NCI-H2029 treated with DMSO at 0.1 percent for 48 hours (cell line): ENCODE data around the gene CACYBP.
"Not testable (repeated sequence)": the region's sequence is repeated elsewhere in the genome, so short reads cannot be mapped to it uniquely, and the experiment has no call there.

ENCODE experiments used
- DNase-seq: peaks from one replicate; lab custom pipeline; 2025; lab: John Stamatoyannopoulos, UW

Gene CACYBP

GRCh38 chr1:175009532-175009931, 9.8 kb downstream of the CACYBP start:
- DNase-seq: no peak

GRCh38 chr1:175013445-175013844, 13.7 kb downstream of the CACYBP start:
- no peak for DNase-seq

- no peak for DNase-seq
Measured at GRCh38 chr1:175015243-175015642, 15.5 kb downstream of the CACYBP start.

DNA sequence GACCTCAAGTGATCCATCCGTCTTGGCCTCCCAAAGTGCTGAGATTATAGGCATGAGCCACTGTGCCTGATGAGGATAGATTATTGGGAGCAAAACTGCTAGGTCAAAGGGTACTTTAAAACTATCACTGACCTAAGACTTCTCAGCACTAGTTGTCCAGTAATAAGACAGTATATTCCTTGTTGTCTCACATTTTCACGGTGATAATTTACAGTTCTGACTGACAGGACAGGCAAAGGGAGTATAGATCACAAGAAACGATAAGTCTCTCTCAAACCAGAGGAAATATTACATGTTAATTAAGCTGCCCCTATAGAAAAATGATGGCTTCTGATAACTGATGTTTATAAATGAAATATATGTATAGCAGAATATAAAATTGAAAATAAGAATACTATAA, 19.8 kb downstream of the CACYBP start:
- no peak for DNase-seq

- peak; percentile 76 for DNase-seq
Measured at GRCh38 chr1:175023043-175023921, 23.5 kb downstream of the CACYBP start, which contains the start of gene MRPS14. Gene MRPS14 (minus strand): TSS chr1:175023425. CDS start chr1:175023408, 17 bp downstream.

DNA sequence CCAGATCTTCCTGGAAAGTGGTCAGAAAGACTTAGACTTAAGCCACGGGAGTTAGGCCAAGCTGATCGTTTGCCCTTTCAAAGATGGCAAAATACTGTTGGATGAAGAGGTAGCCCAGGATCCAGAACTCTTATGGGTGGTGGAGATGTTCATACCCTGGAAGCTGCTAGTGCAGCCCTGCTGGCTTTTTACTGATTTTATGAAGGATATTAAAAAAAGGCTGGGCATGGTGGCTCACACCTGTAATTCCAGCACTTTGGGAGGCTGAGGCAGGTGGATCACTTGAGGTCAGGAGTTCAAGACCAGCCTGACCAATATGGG, 24.1 kb downstream of the CACYBP start:
- not testable (repeated sequence) for DNase-seq

DNA sequence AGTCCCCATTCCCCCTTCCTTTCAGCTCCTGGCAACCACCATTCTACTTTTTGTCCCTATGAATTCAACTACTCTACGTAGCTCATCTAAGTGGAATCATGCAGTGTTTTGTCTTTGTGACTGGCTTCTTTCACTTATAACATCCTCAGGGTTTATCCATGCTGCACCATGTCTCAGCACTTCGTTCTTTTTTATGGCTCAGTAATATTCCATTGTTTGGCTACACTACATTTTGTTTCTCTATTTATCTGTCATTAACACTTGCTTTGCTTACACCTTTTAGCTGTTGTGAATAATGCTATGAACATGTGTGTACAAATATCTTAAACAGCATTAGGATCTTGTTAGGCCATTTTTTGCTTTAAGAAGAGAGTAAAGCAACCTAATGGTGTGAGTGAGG, 25.0 kb downstream of the CACYBP start:
- no peak for DNase-seq

DNA sequence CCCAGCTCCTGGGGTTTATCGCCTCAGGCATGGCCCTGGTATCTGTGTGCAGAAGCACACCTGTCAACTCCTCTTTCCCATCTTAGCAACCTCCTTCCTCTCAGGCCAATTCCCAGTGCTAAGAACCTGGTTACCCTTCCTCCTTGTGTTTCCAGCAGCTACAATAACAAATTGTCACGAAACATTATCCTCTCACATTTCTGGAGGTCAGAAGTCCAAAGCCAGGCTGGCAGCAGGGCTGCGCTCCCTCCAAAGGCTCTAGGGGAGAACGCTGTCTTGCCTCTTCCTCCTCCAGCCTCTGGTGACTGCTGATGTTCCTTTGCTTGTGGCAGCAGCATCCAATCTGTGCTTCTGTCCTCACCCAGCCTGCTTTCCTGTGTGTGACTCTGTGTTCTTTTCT, 34.2 kb downstream of the CACYBP start:
- DNase-seq: no peak

DNA sequence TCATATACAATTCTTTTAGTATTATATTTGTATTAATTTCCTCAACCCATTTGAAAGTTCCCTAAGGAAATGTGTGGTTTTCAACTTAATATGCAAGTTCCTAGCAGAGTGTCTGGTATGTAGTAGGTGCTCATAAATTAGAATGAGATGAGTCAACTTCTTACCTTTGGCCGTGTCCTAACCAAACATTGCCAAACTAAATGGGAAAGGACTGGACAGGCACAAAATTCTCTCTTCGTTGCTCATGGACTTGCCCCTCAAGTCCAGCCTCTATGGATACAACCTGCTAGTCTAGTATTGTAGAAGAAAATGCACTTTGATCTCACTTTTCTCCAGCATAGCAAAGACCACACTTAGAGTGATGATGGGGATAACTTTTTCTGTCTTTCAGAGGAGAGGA, 35.0 kb downstream of the CACYBP start:
- no peak for DNase-seq

- DNase-seq: no peak
Measured at GRCh38 chr1:175035865-175036264, 36.1 kb downstream of the CACYBP start.

DNA sequence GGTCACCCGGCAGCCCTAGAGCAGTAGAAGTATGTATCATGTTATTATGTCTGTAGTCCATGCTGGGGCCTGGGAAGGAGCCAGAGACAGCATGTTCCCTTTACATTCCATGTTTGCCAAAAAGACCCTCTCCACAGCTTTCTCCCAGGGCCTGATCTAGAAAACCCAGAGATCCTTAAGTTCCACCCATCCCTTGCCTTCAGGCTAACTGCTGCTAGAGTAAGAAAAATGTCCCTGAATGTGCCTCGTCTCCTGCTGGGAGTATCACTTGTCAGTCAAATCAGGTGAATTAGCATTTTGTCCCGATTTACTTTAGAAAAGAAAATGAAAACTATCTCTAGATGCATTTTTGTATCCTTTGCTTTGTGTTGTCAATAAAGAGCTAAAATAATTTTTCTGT, 36.7 kb downstream of the CACYBP start:
- no peak for DNase-seq

DNA sequence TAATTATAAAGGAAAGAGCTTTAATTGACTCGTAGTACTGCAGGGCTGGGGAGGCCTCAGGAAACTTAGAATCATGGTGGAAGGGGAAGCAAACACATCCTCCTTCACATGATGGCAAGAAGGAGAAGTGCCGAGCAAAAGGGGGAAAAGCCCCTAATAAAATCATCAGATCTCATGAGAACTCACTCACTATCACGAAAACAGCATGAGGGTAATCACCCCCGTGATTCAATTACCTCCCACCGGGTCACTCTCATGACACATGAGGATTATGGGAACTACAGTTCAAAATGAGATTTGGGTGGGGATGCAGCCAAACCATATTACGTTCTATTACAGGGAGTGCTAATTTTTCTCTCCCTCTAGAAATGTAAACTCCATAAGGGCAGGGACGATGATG, 37.7 kb downstream of the CACYBP start:
- DNase-seq: no peak

- DNase-seq: no peak
Measured at GRCh38 chr1:175040324-175040879, 40.7 kb downstream of the CACYBP start.

DNA sequence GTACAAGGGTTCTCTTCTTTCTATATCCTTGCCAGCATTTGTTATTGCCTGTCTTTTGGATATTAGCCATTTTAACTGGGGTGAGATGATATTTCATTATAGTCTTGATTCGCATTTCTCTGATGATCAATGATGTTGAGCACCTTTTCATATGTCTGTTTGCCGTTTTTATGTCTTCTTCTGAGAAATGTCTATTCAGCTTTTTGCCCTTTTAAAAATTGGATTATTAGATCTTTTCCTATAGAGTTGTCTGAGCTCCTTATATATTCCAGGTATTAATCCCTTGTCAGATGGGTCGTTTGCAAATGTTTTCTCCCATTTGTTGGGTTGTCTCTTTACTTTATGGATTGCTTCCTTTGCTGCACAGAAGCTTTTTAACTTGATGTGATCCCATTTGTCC, 42.9 kb downstream of the CACYBP start:
- DNase-seq: no peak

GRCh38 chr1:175043824-175044223, 44.1 kb downstream of the CACYBP start:
- DNase-seq: no peak

DNA sequence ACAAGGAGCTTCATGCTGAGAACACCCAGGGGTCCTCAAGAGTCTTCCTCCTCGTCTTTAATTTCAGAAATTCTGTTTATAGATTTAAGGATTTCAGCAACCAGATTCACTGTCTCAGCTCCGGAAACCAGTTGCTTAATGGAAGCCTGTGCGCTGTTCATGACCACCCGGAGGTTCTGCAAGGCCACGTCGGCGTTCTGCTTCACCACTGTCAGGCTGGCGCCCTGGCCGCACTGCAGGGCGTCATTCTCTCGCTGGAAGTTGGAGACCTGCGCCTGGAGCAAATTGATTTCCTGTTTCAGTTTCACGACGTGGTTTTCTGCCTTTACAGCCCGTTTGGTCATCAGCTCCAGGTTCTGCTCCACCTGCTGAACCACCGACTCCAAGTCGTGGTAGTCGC, 44.8 kb downstream of the CACYBP start:
- DNase-seq: not testable (repeated sequence)

DNA sequence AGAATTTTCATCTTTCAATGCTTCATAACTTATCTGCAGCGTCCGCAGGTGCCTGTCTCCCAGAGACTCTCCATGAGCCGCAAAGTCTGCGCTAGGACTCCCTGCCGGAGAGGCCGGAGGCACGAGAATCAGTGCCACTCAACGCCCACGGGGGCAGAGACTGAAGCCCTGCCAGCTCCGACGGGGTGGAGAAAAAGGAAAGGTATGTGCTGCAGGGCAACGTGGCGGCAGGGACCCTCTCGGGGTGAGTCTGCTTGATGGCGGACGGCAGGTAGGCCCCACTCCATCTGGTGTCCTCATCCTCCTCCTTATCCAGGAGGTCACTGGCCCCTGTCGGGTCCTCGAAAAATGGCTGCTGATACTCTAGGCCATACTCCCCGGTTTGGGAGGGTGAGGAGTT, 45.4 kb downstream of the CACYBP start:
- DNase-seq: no peak

GRCh38 chr1:175045519-175045918, 45.8 kb downstream of the CACYBP start:
- no peak for DNase-seq

- no peak for DNase-seq
Measured at GRCh38 chr1:175050992-175051391, 51.2 kb downstream of the CACYBP start.

DNA sequence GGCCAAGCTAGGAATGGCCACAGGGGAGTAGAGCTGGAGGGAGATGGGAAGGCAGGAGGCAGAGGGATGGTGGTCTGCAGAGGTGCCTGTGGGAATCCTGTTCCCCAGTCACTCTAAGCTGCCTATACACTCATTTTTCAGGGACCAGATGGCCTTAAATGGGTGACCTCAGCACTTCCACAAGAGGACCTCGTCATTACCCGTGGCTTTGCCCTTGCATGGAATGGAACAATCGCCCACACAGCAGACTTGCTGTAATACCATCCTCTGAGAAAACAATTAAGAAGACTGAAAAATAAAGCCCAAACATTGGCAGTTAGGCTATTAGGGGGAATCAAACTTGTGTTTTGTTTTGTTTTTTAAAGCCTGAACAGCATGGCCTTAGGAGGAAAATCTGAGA, 55.0 kb downstream of the CACYBP start:
- no peak for DNase-seq
